Mesenteric fat pad (tissue), 1 donor: ENCODE measurements around the gene POMGNT1. TPM values are rescaled to one million over a fixed set of nuclear protein-coding genes. Genes with fewer than 3 reads are reported as not detected.

Source experiments
- DNase-seq: peaks from one replicate; pipeline ENCODE4 v3.0.0-alpha.2; 2020; ENCODE audit warnings: low spot score
- total RNA-seq: library from RNA; stranded (reverse); fragmentation: NEBNext Ultra II Directional; extraction: Animal tissue kit (Norgen Biotek cat#: 25700); gene quantifications from one replicate; pipeline ENCODE4 v1.2.1, GENCODE V29; 2021
- donor health status: DM: yes; HTN: yes; CAD: no.

Gene POMGNT1
- total RNA-seq, 1 donor from 2014 or later: 53.1 TPM

DNA sequence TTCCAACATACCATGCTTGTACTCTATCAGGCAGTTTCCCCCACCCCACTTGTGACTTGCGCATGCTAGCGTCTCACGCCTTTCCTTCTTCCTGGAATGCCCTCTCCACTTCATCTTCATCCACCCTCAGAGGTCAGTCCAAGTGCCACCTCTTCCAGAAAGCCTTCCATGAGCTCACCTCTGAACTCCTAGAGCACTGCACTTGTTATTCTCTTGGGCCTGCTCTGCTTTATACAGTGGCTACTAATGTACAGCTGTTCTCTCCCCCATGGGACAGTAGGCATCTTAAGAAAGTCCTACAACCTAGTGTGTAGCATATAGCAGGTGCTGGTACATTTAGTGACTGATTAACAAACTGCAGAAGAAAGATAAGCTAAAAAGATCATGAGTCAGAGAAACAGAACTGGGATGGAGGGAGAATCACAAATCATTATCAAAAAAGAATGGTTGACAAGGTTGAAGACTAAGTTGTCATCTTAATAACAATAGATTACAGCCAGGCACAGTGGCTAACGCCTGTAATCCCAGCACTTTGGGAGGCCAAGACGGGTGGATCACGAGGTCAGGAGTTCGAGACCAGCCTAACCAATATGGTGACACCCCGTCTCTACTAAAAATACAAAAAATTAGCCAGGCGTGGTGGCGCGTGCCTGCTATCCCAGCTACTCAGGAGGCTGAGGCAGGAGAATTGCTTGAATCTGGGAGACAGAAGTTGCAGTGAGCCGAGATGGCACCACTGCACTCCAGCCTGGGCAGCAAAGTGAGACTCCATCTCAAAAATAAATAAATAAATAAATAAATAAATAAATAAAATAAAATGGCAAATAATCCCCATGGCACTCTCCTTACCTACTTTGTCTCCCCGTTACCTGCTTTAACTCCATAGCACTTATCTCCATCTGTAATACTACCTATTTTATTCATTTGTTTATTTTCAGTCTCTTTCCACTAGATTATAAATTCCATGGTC lies 39.6 kb downstream of the POMGNT1 start:
- DNase-seq: no peak

DNA sequence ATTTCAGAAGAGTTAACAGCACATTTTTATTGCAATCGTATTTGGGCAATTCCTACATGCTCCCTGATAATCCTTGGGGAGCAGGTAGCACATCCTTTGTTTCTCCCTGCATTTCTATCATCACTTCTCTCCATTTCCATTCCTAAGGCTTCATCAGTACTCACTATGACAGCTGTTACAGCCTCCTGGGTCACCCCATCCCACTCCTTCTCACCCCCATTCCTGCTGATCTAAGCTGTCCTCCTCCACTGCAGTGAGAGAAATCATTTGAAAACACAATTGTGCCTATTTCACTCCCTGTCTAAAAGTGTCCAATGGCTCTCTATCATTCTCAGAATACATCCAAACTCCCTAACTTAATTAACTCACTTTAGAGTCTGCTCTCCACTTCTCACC lies 40.3 kb downstream of the POMGNT1 start:
- no peak for DNase-seq

DNA sequence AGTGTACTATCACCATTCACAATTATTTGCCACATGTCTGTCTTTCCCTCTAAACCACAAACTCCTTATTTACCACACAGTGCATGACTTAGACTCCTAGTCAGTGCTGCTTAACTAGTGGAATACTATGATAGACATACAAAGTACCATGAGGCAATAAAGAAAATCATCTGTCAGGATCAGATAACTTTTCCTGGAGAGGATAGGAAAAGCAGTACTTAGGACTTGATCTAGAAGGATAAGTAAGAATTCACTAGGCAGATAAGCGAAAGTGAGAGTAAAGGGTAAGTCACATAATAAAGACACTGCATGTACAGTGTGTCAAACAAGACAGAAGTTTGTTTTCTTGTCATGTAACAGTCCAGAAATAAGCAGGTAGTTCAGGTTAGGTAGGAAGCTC lies 44.5 kb downstream of the POMGNT1 start:
- no peak for DNase-seq

DNA sequence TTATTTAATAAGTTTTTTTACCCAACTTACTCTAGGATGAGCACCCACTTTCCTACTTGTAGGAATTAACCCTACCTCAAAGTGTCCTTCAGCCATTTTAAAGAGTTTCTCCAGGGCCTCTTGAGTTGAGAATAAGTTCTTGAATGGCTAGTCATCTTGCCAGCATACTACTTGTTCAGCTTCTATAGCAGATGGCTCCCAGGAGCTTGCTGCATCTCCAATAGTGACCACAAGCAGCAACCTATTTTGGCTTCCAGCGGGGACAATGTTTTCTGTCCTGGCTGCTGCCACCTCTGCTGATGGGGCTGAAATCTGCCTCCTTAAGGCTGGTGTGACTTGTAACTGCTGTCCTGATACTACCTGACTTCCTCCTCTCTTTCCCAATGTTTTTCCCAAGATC lies 45.0 kb downstream of the POMGNT1 start:
- no peak for DNase-seq

DNA sequence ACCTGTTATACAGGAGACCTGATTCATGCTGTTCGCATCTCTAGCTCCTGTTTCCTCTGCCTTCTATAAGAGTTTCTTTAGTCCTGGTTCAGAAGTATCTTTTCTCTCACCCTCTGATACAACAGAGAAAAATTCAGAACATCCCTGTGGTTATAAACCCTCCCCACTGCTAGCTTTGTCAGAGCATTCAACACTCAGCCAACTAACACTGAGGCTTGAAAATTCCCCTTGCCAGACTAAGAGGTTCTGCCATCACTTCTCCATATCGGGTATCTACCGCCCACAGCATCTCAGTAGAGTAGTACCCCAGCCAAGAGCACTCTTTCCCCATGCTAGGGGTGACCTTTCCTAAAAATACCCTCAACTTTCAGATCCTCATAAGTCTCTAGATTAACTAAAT lies 46.2 kb downstream of the POMGNT1 start:
- no peak for DNase-seq

DNA sequence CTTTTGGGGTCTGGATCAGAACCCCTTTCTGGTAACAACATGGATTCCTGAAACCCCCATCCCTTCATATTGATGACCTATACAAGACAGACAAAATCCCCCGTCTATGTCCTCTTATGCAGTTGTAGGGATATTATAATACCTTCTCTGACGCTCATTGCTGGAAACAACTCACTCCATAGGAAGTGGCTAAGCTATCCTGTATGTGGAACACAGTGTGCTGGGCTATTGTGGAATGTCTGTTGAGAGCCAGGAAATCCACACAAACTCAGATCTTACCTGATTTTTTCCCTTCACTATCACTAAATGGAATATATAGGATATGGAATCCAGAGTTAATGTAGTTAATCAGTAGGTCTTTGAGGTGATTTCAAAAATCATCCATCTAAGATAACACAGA lies 48.1 kb downstream of the POMGNT1 start:
- no peak for DNase-seq

DNA sequence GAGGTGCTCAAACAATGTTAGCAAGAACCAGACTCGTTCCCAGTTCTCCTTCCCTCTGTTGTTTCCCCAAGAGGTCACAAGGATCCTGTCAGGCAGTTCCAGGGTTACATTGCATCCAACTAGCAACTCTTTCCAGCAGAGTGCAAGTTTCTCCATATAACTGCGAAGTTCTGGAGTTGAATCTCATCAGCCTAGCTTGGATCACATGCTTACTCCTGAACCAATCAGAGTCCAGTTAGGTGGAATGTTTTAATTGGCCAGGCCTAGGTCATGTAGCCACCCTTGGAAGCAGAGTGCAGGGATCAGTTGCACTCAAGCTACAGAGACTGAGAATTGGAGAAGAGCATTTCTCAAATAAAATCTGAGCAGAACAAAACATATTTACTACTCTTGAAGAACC lies 49.9 kb downstream of the POMGNT1 start:
- DNase-seq: no peak

Other genes with a start within 250 kb of the POMGNT1 start
- 72.6 TPM for gene PIK3R3, start 65.8 kb downstream of the POMGNT1 start, total RNA-seq
- gene TSPAN1, start 23.3 kb downstream of the POMGNT1 start, total RNA-seq: 1.2 TPM
- gene P3R3URF, start 21.9 kb downstream of the POMGNT1 start, total RNA-seq: not detected
- 3.5 TPM for gene LURAP1, start 4.9 kb upstream of the POMGNT1 start, total RNA-seq
- gene RAD54L, start 49.3 kb upstream of the POMGNT1 start, total RNA-seq: not detected
- gene LRRC41, start 105.2 kb upstream of the POMGNT1 start, total RNA-seq: 70.0 TPM
- 255 TPM for gene UQCRH, start 105.3 kb upstream of the POMGNT1 start, total RNA-seq
- gene NSUN4, start 142.4 kb upstream of the POMGNT1 start, total RNA-seq: 28.1 TPM
- gene FAAH, start 195.9 kb upstream of the POMGNT1 start, total RNA-seq: 16.4 TPM